HG02885 (cell line): Measurements from ENCODE around the gene SCML2.
"Not testable (repeated sequence)": the region's sequence is repeated elsewhere in the genome, so short reads cannot be mapped to it uniquely, and the experiment has no call there.

Experiments used
- ATAC-seq: cut with Tn5 transposase; IDR thresholded peaks from one replicate; pipeline ENCODE4 v1.9.1; 2021; ENCODE audit warnings: mild to moderate bottlenecking; ENCODE audit not compliant: unreplicated experiment, poor library complexity

Gene SCML2

GRCh38 chrX:18354369-18355223 is at the start of gene SCML2:
SCML2 (minus strand) TSS chrX:18354688; CDS start chrX:18334071, 20,617 bp downstream.
- no peak for ATAC-seq

- ATAC-seq: no peak
Observed at GRCh38 chrX:18401848-18402213, 47.3 kb upstream of the SCML2 start.

GRCh38 chrX:18394477-18394876 is 40.0 kb upstream of the SCML2 start:
- ATAC-seq: no peak

- no peak for ATAC-seq
Observed at GRCh38 chrX:18390941-18391538, 36.6 kb upstream of the SCML2 start.

- no peak for ATAC-seq
Observed at GRCh38 chrX:18389966-18390365, 35.5 kb upstream of the SCML2 start.

- ATAC-seq: no peak
Observed at GRCh38 chrX:18377796-18378195, 23.3 kb upstream of the SCML2 start.

- ATAC-seq: not testable (repeated sequence)
Observed at GRCh38 chrX:18375131-18375805, 20.8 kb upstream of the SCML2 start.

- ATAC-seq: not testable (repeated sequence)
Observed at GRCh38 chrX:18369096-18369495, 14.6 kb upstream of the SCML2 start.

- ATAC-seq: no peak
Observed at GRCh38 chrX:18368402-18368801, 13.9 kb upstream of the SCML2 start.

GRCh38 chrX:18360867-18361266 is 6.4 kb upstream of the SCML2 start:
- no peak for ATAC-seq

GRCh38 chrX:18353931-18354368 is 538 bp downstream of the SCML2 start:
- no peak for ATAC-seq

GRCh38 chrX:18351784-18352183 is 2.7 kb downstream of the SCML2 start:
- no peak for ATAC-seq

- ATAC-seq: no peak
Observed at GRCh38 chrX:18348047-18348446, 6.4 kb downstream of the SCML2 start.

GRCh38 chrX:18309401-18309800 is 45.1 kb downstream of the SCML2 start:
- no peak for ATAC-seq

GRCh38 chrX:18297251-18297650 is 57.2 kb downstream of the SCML2 start:
- no peak for ATAC-seq

- ATAC-seq: no peak
Observed at GRCh38 chrX:18294893-18295292, 59.6 kb downstream of the SCML2 start.

- no peak for ATAC-seq
Observed at GRCh38 chrX:18291006-18291545, 63.4 kb downstream of the SCML2 start.

- no peak for ATAC-seq
Observed at GRCh38 chrX:18290200-18290599, 64.3 kb downstream of the SCML2 start.

- ATAC-seq: no peak
Observed at GRCh38 chrX:18288716-18289115, 65.8 kb downstream of the SCML2 start.

- no peak for ATAC-seq
Observed at GRCh38 chrX:18286322-18286831, 68.1 kb downstream of the SCML2 start.

GRCh38 chrX:18278449-18278848 is 76.0 kb downstream of the SCML2 start:
- ATAC-seq: no peak
